Activated CD4-positive, alpha-beta T cell treated with anti-CD3 and anti-CD28 coated beads, Interleukin-2, amount 10 ng/mL, durations not matched to agents 7 days and 5 days (primary cell): ENCODE results near the gene DZANK1. TPM values are rescaled to one million over a fixed set of nuclear protein-coding genes. Genes with fewer than 3 reads are reported as not detected.
"Not testable (repeated sequence)": the region's sequence is repeated elsewhere in the genome, so short reads cannot be mapped to it uniquely, and the experiment has no call there.

ENCODE experiments used
- CTCF ChIA-PET: fragments of 350-600 bp; sonication (Branson Sonifier 250); formaldehyde crosslinking; loops from one replicate; lab custom pipeline; 2021; ENCODE audit warnings: antibody characterized with exemption; lab: Charles Lee
- POLR2A ChIA-PET: fragments of 350-600 bp; sonication (Branson Sonifier 250); formaldehyde crosslinking; loops from one replicate; lab custom pipeline; 2021; ENCODE audit warnings: antibody characterized with exemption; lab: Charles Lee
- DNase-seq: peaks from one replicate; pipeline ENCODE4 v3.0.0-alpha.2; 2020
- H3K27ac Mint-ChIP-seq: one replicate; pipeline ENCODE4 v1.8.0; 2021; ENCODE audit warnings: mild to moderate bottlenecking, moderate library complexity, mixed read lengths
- H3K27me3 Mint-ChIP-seq: one replicate; pipeline ENCODE4 v1.8.0; 2021; ENCODE audit warnings: mixed read lengths
- H3K36me3 Mint-ChIP-seq: one replicate; pipeline ENCODE4 v1.8.0; 2021; ENCODE audit warnings: low read depth, mixed read lengths
- H3K4me1 Mint-ChIP-seq: one replicate; pipeline ENCODE4 v1.8.0; 2021; ENCODE audit warnings: mixed read lengths
- H3K4me3 Mint-ChIP-seq: one replicate; pipeline ENCODE4 v1.8.0; 2021; ENCODE audit warnings: mild to moderate bottlenecking, moderate library complexity, mixed read lengths
- H3K9me3 Mint-ChIP-seq: one replicate; pipeline ENCODE4 v1.8.0; 2021; ENCODE audit warnings: mixed read lengths
- microRNA-seq: library from miRNA; unstranded; fragments of <30 nt; microRNA quantifications from one replicate; pipeline ENCODE4 v1.2.0, GENCODE V29; 2021; ENCODE audit warnings: borderline microRNAs expressed, borderline replicate concordance
- total RNA-seq, 2 experiments: library from RNA; stranded (reverse); gene quantifications; one replicate each; pipeline ENCODE4 v1.2.3, GENCODE V29; 2021

Gene DZANK1
- total RNA-seq, 2 experiments from 2014 or later: 1.6 to 1.7 TPM

- DNase-seq: no peak
- Mint-ChIP-seq H3K9me3 (no peaks in the 10 kb centered on the region), H3K27ac (no peak overlapping the region), H3K4me1 (no peaks in the 10 kb centered on the region), H3K36me3 (no peaks in the 10 kb centered on the region), H3K4me3 (no peak overlapping the region), H3K27me3 (peaks cover 4% of the 10 kb centered on the region)
- ChIA-PET CTCF (no interaction called here), POLR2A (no interaction called here)
Measured at GRCh38 chr20:18361678-18362077, 105.2 kb downstream of the DZANK1 start.

GRCh38 chr20:18360635-18361034, 106.2 kb downstream of the DZANK1 start:
- no peaks in the 10 kb centered on the region for H3K4me1 Mint-ChIP-seq
- CTCF ChIA-PET: no interaction called here
- DNase-seq: no peak
- H3K9me3 Mint-ChIP-seq: no peaks in the 10 kb centered on the region
- POLR2A ChIA-PET: no interaction called here
- peaks cover 8% of the 10 kb centered on the region for H3K27me3 Mint-ChIP-seq
- H3K27ac Mint-ChIP-seq: no peak overlapping the region
- no peak overlapping the region for H3K4me3 Mint-ChIP-seq
- H3K36me3 Mint-ChIP-seq: no peaks in the 10 kb centered on the region

GRCh38 chr20:18359854-18360253, 107.0 kb downstream of the DZANK1 start:
- Mint-ChIP-seq H3K27me3 (peaks cover 14% of the 10 kb centered on the region), H3K9me3 (no peaks in the 10 kb centered on the region), H3K27ac (no peak overlapping the region), H3K4me3 (no peak overlapping the region), H3K4me1 (no peaks in the 10 kb centered on the region), H3K36me3 (no peaks in the 10 kb centered on the region)
- no peak for DNase-seq
- ChIA-PET CTCF (interaction anchor here (0.6 kb wide), 1 partner anchor 241 kb away, joined by 3 read pairs; no protein-coding TSS in a partner anchor), POLR2A (no interaction called here)

DNA sequence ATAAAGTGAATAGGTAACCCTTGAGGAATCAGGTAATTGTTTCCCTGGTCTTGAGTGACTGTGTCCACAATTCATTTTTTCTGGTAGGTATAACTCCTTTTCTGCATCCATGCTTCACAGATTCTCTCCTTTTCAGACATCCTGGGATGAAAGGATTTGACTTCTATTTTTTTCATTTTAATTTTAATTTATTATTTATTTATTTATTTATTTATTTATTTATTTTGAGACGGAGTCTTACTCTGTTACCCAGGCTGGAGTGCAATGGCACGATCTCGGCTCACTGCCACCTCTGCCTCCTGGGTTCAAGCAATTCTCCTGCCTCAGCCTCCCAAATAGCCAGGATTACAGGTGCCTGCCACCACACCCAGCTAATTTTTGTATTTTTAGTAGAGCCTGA, 117.1 kb downstream of the DZANK1 start:
- H3K4me1 Mint-ChIP-seq, H3K36me3 Mint-ChIP-seq, H3K4me3 Mint-ChIP-seq, H3K27ac Mint-ChIP-seq, H3K27me3 Mint-ChIP-seq, DNase-seq, POLR2A ChIA-PET, H3K9me3 Mint-ChIP-seq: not testable (repeated sequence)
- CTCF ChIA-PET: interaction anchor here (0.7 kb wide), 1 partner anchor 32 kb away, joined by 3 read pairs; no protein-coding TSS in a partner anchor

Small RNA genes lying within 50 kb of the gene (microRNA-seq; reads per million reads assigned to microRNA genes)
- not detected for gene MIR3192

Other genes starting within 250 kb of the DZANK1 start
- 1 to 10 TPM; 9.2 to 9.4 TPM for gene ZNF133, start 178.5 kb downstream of the DZANK1 start, total RNA-seq
- 1 to 10 TPM; 8.1 to 9.3 TPM for gene POLR3F, start 360 bp upstream of the DZANK1 start, total RNA-seq
- gene RBBP9, start 30.2 kb upstream of the DZANK1 start, total RNA-seq: 10 to 100 TPM; 11.6 to 12.9 TPM
- 10 to 100 TPM; 65.8 to 69.6 TPM for gene SEC23B, start 40.9 kb upstream of the DZANK1 start, total RNA-seq
- gene SMIM26, start 100.4 kb upstream of the DZANK1 start, total RNA-seq: 10 to 100 TPM; 55.2 to 73.4 TPM
- 10 to 100 TPM; 17.7 to 19.4 TPM for gene DTD1, start 121.0 kb upstream of the DZANK1 start, total RNA-seq